Endothelial cell (in vitro differentiated cells): Measurements from ENCODE around the gene ANXA7. TPM values are rescaled to one million over a fixed set of nuclear protein-coding genes. Genes with fewer than 3 reads are reported as not detected.
"Not testable (repeated sequence)": the region's sequence is repeated elsewhere in the genome, so short reads cannot be mapped to it uniquely, and the experiment has no call there.

Experiments used
- DNase-seq: peaks from one replicate; pipeline ENCODE4 v3.0.0; 2021; ENCODE audit warnings: low spot score
- H3K27ac Mint-ChIP-seq: one replicate; pipeline ENCODE4 v1.8.0; 2021; ENCODE audit warnings: mixed read lengths, inconsistent platforms; ENCODE audit not compliant: unreplicated experiment
- H3K27me3 Mint-ChIP-seq: one replicate; pipeline ENCODE4 v1.8.0; 2021; ENCODE audit warnings: mild to moderate bottlenecking, moderate library complexity, mixed read lengths, inconsistent platforms; ENCODE audit not compliant: unreplicated experiment
- H3K36me3 Mint-ChIP-seq: one replicate; pipeline ENCODE4 v1.8.0; 2021; ENCODE audit warnings: mild to moderate bottlenecking, low read depth, mixed read lengths, inconsistent platforms; ENCODE audit not compliant: unreplicated experiment
- H3K4me1 Mint-ChIP-seq: one replicate; pipeline ENCODE4 v1.8.0; 2021; ENCODE audit warnings: mild to moderate bottlenecking, mixed read lengths, inconsistent platforms; ENCODE audit not compliant: unreplicated experiment
- H3K4me3 Mint-ChIP-seq: one replicate; pipeline ENCODE4 v1.8.0; 2021; ENCODE audit warnings: mild to moderate bottlenecking, mixed read lengths, inconsistent platforms; ENCODE audit not compliant: unreplicated experiment
- H3K9me3 Mint-ChIP-seq: one replicate; pipeline ENCODE4 v1.8.0; 2021; ENCODE audit warnings: mixed read lengths, inconsistent platforms; ENCODE audit not compliant: unreplicated experiment
- total RNA-seq: library from RNA; stranded (reverse); fragmentation: NEBNext Ultra II Directional; extraction: Animal tissue kit (Norgen Biotek cat#: 25700); gene quantifications from one replicate; pipeline ENCODE4 v1.2.1, GENCODE V29; 2021; ENCODE audit not compliant: unreplicated experiment
- TF ChIP-seq, protein P1 (sequence below): fragments of 200-600 bp; sonication (generic); IDR thresholded peaks from one replicate; pipeline ENCODE4 v1.5.0; 2021; ENCODE audit warnings: antibody characterized with exemption; ENCODE audit not compliant: unreplicated experiment

The ANXA7 gene
- total RNA-seq, 1 donor from 2014 or later: 92.6 TPM

DNA sequence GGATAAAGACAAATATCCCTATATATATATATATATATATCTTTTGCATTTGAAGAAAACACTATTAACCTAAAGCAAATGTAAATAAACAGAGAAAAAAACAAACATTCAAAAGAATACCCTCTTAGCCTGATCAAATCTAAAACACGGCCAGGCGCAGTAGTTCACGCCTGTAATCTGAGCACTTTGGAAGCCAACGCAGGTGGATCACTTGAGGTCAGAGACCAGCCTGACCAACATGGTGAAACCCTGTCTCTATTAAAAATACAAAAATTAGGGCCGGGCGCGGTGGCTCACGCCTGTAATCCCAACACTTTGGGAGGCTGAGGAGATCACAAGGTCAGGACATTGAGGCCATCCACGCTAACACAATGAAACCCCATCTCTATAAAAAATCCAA lies 9.2 kb downstream of the ANXA7 start:
- no peaks in the 10 kb centered on the region for H3K27me3 Mint-ChIP-seq
- no peaks in the 10 kb centered on the region for H3K9me3 Mint-ChIP-seq
- H3K4me1 Mint-ChIP-seq: peaks cover 6% of the 10 kb centered on the region
- no peaks in the 10 kb centered on the region for H3K36me3 Mint-ChIP-seq
- H3K27ac Mint-ChIP-seq: no peak overlapping the region
- H3K4me3 Mint-ChIP-seq: no peak overlapping the region
- TF ChIP-seq, protein P1, sequence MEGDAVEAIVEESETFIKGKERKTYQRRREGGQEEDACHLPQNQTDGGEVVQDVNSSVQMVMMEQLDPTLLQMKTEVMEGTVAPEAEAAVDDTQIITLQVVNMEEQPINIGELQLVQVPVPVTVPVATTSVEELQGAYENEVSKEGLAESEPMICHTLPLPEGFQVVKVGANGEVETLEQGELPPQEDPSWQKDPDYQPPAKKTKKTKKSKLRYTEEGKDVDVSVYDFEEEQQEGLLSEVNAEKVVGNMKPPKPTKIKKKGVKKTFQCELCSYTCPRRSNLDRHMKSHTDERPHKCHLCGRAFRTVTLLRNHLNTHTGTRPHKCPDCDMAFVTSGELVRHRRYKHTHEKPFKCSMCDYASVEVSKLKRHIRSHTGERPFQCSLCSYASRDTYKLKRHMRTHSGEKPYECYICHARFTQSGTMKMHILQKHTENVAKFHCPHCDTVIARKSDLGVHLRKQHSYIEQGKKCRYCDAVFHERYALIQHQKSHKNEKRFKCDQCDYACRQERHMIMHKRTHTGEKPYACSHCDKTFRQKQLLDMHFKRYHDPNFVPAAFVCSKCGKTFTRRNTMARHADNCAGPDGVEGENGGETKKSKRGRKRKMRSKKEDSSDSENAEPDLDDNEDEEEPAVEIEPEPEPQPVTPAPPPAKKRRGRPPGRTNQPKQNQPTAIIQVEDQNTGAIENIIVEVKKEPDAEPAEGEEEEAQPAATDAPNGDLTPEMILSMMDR: no peak
- no peak for DNase-seq

DNA sequence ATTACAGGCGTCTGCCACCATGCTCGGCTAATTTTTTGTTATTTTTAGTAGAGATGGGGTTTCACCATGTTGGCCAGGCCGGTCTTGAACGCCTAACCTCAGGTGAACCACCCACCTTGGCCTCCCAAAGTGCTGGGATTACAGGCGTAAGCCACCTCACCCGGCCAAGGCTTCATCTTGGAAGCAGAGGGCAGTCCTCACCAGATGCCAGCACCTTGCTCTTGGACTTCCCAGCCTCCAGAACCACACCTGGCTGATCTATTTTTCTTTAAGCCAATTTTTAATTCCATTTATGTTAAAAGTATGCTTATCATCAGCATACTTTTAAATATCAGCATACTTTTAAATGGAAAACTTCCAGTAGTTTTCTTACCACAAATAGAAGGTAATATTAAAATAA lies 12.2 kb downstream of the ANXA7 start:
- H3K36me3 Mint-ChIP-seq: peaks cover 8% of the 10 kb centered on the region
- no peak overlapping the region for H3K4me3 Mint-ChIP-seq
- no peaks in the 10 kb centered on the region for H3K27me3 Mint-ChIP-seq
- H3K4me1 Mint-ChIP-seq: no peaks in the 10 kb centered on the region
- no peak overlapping the region for H3K27ac Mint-ChIP-seq
- TF ChIP-seq, protein P1: no peak
- no peak for DNase-seq
- no peaks in the 10 kb centered on the region for H3K9me3 Mint-ChIP-seq

DNA sequence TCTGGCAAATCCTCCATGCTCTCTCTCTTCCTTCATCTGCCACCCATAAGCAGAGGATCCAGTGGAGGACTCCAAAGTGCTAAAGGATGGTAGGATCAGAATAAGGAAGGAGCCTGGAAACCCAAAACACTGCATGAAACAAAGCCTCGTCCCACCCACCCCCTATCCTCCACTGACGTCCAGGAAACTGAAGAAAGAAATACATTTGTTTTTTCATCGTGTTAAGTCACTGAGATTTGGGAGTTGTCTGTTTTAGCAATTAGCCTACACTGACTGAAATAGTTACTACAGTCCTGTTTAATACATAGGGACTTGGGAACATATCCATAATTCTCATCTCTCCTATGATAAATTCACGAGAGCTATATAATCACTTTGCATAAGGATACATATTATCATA lies 14.8 kb downstream of the ANXA7 start:
- TF ChIP-seq, protein P1: no peak
- no peak overlapping the region for H3K27ac Mint-ChIP-seq
- peaks cover 18% of the 10 kb centered on the region for H3K36me3 Mint-ChIP-seq
- H3K4me1 Mint-ChIP-seq: no peaks in the 10 kb centered on the region
- H3K27me3 Mint-ChIP-seq: no peaks in the 10 kb centered on the region
- no peak for DNase-seq
- H3K4me3 Mint-ChIP-seq: no peak overlapping the region
- H3K9me3 Mint-ChIP-seq: no peaks in the 10 kb centered on the region

DNA sequence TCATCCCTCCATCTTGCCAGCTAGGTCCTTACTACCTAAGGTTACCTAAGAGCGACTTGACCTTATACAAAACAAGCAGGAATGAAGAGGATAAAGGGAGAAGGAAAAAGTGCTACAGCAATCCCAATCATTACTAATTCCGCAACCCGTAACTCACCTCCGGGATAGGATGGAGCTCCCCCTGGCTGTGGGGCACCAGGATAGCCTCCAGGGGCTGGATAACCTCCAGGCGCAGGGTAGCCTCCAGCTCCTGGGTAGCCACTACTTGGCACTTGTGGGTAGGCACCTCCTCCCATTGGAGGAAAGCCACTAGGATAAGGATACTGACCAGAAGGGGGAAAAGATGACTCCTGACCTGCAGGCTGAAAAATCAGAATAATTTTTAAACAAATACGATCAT lies 15.8 kb downstream of the ANXA7 start:
- Mint-ChIP-seq H3K27me3 (no peaks in the 10 kb centered on the region), H3K4me3 (no peak overlapping the region), H3K27ac (no peak overlapping the region), H3K36me3 (peaks cover 23% of the 10 kb centered on the region), H3K9me3 (no peaks in the 10 kb centered on the region), H3K4me1 (peaks cover under 1% of the 10 kb centered on the region)
- TF ChIP-seq, protein P1: peak; percentile 11
- DNase-seq: no peak

- not testable (repeated sequence) for H3K4me1 Mint-ChIP-seq, H3K27ac Mint-ChIP-seq, H3K27me3 Mint-ChIP-seq, H3K4me3 Mint-ChIP-seq, DNase-seq, H3K9me3 Mint-ChIP-seq
- H3K36me3 Mint-ChIP-seq: peaks cover 30% of the 10 kb centered on the region
Observed at GRCh38 chr10:73394325-73394724, 19.5 kb downstream of the ANXA7 start.

DNA sequence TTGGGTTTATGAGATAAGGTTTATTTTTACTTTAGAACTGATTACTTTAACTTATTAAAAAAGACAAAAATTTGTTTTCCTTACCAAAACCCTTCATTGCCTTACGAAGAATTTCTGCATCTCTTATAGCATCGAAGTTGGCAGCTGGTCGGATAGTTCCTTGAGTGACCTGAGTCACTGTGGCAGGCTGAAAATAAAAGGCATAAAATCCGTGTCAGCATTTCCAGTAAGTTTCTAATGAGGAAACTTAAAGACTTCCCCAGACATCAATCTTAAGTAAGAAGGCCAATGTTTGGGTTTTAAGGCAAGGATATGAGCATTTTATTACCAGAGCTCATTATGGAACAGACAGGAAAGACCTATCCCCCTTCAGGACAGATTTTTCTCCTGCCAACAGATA lies 25.6 kb downstream of the ANXA7 start:
- H3K4me1 Mint-ChIP-seq: peaks cover 3% of the 10 kb centered on the region
- H3K36me3 Mint-ChIP-seq: peaks cover 23% of the 10 kb centered on the region
- TF ChIP-seq, protein P1: no peak
- no peak for DNase-seq
- no peaks in the 10 kb centered on the region for H3K27me3 Mint-ChIP-seq
- no peak overlapping the region for H3K27ac Mint-ChIP-seq
- H3K9me3 Mint-ChIP-seq: no peaks in the 10 kb centered on the region
- no peak overlapping the region for H3K4me3 Mint-ChIP-seq
